ENCODE measurements around the gene HADH.

- TF ChIP-seq CTCF (IDR thresholded peaks at IDR 0.05) (no peak), POLR2A (IDR thresholded peaks at IDR 0.05) (no peak)
Measured at GRCh38 chr4:108029016-108029720, 39.5 kb downstream of the HADH start.

Data from esophagus squamous epithelium (tissue), 4 donors.